Fibroblast of peridontal ligament (primary cell): Measurements from ENCODE around the gene ARFIP1.

ENCODE experiments used
- DNase-seq: peaks from one replicate; pipeline ENCODE4 v3.0.0-alpha.2; 2010; ENCODE audit errors: extremely low read depth

The ARFIP1 gene

DNA sequence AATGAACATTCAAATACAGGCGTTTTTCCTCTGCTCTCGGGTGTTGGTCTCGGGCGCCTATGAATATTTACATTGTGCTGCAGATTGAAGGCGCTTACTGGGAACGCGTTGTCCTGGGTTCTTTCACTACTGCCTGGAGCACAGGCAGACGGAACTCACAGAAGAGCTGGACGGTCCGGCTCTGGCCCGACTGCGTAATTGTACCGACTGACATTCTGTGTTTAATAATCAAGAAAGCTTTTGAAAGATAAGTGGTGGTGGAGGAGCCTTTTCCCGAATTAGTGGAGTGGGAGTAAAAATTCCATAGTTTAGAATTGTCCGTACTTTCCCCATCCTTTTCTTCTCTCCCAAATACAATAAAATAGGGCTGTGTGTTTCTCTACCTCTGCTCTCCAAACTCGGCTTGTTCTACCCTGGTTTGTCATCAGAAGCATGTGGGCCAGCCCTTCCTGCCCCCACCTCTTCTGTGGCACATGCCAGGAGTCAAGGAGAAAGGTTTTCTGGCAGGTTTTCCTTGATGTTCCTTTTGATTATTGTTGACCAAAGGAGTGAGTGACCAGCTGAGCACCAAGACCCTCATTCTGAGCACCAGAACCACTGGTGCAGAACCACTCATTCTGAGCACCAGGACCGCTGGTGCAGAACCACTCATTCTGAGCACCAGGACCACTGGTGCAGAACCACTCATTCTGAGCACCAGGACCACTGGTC lies 158.6 kb downstream of the ARFIP1 start:
- no peak for DNase-seq

DNA sequence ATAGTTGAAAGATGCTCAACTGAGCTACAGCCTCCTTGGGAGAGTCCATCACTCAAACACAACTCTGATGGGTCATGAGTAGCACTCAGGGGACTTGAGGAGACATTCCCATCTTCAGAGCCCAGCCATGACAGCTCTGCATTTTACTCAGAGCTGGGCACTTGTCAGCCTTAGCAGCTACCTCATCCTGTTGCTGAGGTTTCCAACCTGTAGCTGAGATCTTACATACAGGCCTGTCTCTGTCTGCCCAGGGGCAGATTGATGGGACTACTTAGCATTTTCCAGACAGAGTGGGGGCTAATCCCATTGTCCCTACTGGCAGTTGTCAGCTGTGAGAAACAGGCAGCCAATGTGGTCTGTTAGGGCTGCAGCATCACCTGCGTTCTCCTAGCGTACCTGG lies 159.9 kb downstream of the ARFIP1 start:
- no peak for DNase-seq

DNA sequence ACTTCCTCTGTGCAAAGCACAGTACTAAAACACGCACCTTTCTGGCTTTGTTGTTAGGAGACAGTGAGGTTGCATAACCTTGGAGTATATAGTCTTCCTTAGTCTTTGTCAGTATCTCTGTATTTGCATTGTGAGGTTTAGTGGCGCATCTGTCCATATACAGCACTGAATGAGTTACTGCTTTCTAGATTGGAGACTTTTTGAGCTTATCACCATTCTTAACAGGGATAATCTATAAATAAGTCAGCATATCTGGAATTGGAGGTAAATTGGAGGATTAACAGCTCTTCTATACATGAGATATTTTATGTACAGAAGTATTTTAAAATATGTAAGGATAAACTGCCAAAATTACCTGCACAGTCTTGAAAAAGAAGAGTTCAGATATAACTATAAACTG lies 160.7 kb downstream of the ARFIP1 start:
- DNase-seq: no peak

DNA sequence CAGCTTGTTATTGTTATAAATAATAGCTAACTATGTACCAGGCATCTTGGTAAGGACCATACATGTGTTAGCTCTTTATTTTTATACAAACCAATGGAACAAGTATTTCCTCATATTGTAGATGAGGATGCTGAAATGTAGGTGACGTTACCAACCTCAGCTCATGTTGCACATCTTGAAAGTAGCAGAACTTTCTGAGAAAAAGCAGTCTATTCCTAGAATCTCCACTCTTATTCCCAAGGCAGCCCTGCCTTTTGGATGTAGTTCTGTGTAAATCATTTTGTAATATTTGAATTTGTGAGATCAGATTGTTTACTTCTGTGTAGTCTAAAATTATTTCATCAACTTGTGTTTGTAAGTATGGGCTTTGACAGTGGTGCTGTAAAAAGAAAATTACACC lies 161.7 kb downstream of the ARFIP1 start:
- DNase-seq: no peak

DNA sequence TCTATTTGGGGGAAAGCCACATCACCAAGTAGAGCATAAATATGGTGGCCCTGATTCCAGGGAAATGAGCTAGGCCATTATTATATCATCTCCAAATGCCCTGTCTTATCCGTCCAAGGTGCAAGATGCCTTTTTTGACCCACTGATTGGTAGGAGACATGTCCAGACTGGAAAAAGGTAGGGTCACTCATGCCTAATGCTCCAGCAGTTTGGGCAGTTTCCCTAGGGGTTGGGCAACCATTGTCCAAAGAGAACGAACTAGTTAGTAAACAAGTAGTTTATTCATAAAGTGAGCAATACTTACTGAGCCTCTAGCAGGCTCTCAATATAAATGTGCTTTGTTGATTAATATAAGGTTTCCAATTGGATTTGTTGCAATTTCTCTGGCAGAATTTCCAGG lies 162.6 kb downstream of the ARFIP1 start:
- DNase-seq: no peak

DNA sequence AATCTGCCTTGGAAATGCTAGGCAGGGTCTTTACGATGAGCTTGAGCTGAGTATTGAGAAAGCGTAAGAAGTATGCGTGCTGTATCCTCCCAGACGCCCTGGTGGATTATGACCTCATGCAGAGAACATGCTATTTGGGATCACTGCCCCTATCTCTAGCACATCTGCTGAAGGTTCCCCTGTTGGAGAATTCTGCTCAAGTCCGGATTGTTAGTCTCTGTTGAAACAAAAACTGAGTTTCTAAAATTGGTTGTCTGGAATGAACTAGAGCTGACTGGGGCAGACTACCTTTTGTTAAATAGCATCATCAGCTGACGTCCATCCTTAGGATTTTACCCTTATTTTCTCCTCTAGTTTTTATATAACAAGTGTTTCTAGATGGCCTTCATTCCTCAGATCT lies 163.9 kb downstream of the ARFIP1 start:
- DNase-seq: peak; percentile 17

DNA sequence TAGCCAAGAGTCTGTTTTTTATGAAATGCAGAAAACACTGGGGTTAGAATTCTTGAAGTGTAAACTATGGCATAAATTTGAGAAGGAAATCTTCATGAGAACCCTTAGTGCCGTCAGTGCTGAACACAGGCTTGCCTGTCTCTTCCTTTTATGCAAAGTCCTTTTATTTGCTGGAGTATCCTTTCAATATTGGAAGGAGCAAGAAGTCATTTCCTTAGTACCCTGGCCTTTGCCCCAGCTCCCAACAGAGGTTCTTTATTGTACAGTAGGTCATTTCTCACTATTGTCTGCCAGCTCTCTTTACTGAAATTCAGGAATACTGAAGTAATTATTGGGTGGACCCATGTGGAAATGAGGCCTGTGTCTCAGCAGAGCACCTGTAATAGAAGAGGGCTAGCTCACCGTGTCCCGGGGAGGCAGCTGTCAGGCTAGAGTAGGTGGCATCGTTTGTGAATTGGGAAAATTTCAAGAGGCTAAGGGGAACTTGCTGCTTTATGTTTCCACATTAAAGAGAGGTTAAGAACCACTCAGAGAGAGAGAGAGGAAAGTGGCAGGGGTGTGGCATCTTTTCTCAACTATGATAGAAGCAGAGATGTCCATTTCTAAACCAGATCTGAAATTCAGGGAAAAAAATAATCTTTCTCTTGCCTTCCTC lies 165.0 kb downstream of the ARFIP1 start:
- no peak for DNase-seq

DNA sequence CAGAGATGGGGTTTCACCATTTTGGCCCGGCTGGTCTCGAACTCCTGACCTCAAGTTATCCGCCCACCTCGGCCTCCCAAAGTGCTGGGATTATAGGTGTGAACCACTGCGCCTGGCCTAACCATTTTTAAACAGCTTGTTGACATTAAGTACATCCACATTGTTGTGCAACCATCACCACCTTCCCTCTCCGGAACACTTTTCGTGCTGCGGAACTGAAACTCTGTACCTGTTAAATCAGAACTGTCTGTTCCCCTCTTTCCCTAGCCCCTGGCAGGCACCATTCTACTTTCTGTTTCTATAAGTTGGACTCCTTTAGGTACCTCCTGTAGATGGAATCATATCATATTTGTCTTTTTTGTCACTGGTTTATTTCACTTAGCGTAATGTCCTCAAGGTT lies 165.9 kb downstream of the ARFIP1 start:
- DNase-seq: no peak

DNA sequence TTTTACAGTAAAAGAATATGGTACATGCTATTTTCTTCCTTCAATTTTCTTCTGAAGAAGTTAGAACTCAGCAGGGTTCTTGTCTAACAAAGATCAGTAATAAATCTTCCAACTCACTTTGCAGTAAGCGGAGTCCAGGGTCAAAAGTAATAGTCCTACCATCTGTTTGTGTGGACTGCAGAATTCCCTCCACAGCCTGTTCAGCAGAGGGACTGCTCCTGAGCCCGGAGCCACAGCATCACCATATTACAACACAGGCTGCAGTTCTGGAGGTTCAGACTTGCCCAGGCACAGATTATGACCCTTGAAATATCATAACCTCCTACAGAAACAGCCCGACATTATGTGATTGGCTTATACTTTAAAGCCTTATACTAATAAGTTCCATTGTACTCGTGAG lies 166.7 kb downstream of the ARFIP1 start:
- DNase-seq: no peak

DNA sequence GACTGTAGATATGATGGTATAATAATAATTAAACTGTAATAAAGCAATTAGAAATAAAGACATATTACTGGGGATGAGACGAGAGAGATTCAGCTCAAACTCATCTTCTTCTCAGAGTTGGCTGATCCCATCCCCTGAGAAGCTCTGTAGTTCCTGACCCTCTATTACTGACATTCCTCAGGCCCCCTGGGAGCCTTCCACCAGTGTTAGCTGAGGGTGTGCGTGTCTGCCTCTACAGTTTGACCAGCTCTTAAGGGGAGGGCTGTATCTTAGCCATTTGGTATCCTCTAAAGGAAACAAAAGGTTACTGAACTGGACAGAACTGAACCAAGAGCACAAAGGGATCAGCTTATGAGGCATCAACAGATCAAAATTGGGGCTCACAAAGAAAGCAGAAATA lies 167.6 kb downstream of the ARFIP1 start:
- peak; percentile 27 for DNase-seq

DNA sequence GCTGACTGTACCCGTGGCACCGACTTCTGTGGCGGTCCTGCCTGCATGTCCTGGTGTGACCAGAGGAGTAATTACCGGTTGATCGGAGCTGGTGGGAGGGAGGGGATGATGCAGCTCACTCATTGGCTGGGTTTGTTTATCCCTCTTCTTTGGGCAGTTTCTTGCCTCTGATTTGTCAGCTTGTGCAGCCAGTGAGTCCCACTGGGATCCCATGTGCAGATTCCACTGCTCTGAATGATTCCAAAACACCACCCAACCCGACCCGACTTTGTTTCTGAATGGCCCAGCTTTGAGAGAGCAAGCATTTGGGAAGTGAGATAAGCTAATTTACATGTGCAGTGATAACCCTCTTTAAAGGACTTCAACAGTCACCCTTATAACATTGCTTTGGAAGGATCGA lies 170.2 kb downstream of the ARFIP1 start:
- DNase-seq: no peak

DNA sequence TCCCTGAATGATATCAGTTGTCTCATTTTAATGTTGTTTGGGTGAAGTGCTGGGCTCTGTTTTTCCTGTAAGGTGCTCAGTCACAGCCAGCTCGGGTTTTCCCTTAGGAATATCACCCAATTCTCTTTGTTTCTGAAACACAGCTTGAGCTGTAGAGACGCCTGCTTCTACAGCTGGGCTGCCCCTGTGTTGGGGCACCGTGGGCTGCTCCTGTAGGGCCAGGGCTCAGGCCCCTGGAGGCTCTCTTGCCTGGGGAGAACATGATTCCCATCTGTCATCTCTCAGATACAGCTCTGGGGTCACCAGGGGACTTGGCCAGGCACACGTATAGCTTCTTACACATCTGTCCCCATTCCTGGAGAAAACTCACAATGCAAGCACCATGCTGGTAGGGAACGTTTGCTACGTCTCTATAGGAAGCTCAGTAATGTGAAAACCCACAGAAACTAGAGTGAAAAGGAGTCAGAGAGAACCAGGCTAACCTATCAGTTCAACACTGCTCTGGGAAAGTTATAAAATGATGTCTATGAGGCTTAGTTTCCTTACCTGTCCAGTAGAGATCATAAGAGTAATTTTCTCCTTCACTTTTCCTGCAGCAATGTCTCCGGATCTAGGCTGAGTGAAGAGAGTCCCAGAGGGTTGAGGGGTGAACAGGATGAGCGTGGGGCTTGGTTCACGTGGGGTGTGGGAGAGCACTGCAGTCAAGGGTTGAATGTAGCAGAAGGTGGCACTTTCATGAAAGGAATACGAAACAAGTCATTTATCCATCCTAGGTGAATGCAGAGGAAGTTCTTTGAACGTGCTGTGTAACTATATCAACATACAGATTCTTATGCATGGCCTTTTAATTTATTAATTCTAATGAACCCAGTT lies 170.9 kb downstream of the ARFIP1 start:
- DNase-seq: no peak

DNA sequence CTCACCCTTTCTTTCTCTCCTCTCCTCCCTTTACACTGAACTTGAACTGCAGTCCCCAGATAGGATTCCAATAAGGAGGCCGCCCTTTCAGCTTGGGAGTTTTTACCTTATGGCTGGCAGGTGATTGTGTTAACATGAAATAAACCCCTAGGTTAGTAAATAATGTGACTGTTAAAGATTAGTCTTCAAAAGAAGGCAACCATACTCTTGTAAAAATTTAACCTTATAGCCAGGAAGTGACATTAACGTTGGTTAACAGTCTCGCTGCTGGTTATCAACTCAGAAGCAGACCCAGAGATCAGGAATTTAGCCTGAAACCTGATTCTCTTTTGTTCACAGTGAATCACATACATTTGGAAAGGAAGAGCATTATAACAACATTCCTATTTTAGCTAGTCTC lies 171.6 kb downstream of the ARFIP1 start:
- DNase-seq: no peak

DNA sequence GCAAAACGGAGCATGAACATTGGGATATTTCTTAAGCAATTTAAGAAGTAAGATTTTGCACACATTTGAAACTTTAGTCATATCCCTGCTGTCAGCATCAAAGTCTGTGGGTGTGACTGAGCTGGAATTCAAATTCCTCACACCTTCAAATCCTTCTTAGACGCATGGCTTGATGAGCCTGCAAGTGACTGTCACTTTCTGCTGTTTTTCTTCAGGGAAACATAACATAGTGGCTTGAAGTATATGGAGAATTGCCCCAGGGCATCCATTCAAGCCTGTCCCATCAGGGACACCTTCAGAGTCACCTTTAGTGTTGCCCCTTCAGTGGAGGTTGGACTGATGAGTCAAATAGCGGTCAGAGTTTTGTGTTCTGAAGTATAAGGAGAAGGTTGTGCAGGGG lies 173.8 kb downstream of the ARFIP1 start:
- no peak for DNase-seq

DNA sequence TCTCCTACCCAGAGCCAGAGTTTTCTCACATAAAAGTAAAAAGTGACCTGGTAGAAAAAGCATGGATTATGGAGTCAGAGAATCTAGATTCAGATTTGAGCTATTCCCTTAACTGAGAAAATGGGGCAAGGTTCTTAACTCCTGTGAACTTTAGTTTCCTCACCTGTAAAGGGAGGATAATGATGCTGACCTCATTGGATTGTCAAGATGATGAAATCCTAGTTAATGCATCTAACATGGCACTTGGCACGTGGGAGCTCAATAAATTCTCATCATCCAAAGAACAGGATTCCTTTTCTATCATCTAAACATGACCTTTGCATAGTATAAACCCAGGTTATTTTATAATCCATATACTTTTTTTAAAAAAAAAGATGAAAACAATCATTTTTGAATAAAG lies 175.0 kb downstream of the ARFIP1 start:
- no peak for DNase-seq

DNA sequence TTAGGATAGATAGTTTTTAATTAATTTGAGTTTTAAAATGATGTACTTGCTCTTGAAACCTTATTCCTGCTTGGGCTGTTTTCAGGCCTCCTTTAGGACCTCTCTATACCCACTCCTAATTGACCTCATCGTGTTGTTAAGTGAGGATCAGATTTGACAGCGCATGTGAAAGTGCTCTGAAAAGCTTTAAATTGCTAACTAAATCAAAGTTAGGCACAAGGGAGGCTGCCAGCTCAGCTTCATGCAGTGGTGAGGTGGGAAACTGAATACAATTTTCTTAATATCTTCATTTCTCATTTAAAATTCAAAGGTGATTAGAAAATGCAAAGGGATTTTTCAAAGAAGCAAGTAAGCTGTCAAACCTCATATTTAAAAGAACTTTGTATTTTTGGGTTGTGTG lies 176.4 kb downstream of the ARFIP1 start:
- no peak for DNase-seq

DNA sequence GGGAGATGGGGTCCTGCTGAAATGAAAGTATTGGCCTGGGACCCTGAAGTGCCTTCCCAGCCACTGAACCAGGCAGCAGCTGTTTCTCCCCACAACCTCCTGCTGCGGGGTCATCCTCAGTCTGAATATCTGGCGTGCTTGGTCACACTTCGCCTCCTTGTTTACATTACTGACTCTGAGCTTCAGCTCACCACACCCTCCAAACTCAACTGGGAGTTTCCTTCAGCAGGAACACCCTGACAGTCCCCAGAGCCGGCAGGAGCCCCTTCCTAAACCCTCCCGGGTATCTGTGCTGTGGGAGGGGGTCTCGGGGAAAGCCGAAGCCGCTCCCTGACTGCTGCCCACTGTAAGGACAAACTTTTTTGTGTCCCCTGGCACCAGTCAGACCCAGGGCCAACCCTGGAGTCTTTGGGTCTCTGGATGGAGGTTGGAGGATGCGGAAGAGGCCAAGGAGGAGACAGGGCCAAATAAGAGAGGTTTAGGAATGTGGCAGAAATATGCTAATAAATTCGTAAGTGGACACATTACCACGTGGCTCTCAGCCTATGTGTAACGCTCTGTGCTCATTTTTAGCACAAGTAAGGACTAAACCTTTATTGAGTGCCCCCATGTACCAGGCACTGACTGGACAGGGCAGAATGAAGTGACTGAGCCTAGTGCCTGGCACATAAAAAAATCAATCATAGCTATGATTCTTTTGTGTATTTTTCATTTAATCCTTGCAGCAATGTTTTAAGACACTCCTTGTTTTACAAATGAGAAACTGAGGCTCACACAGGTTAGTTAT lies 177.1 kb downstream of the ARFIP1 start:
- peak; percentile 59 for DNase-seq

DNA sequence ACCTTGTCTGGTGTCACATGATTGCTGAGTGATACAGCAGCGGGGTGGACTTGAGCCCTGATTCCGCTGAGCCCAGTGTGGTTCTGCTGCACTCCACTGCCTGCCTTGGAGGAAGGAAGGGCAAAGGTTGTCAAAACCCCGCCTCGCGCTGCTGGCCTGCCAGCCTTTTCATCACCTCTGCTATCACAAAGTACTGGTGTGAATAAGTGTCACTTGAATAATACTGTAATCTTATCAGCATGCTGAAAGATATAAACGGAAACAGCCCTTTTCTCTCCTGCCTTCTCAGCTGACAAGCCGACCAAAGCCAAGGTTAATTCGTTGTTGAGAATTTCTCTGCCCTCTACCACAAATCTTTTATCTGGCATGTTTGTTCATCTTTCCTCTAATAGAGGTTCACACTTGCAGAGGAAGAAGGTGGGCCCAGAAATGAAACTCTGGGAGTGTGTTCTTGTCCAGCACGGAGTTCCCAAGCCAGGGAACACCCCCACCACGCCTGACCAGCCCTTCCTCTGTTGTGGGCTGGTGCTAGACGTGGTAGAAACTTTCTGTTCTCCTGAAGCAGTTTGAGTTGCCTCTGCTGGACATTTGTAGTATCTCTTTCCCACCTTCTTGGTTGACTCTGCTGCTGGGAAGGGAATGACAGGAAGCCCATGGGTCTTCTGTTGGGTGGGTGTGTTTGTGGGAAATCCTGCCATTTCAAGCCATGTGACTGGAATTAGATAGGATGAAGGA lies 177.8 kb downstream of the ARFIP1 start:
- DNase-seq: no peak

DNA sequence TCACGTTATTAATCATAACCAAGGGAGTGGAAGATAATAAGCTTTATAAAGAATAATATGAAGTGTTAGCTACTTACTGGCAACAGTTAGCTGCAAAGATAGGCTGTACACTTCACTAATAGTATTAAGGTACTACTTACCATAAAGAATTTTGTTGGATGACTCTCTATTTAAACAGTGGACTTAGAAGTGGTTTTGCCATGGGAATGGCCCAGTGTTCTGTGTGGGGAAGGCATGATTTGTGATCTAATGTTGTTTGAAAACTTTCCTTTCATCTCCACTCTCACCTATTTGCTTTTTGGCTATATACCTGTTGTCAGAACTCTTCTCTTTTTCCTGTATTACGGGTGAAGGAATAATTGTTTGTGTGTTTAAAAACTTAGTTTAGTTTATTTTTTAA lies 179.3 kb downstream of the ARFIP1 start:
- no peak for DNase-seq

DNA sequence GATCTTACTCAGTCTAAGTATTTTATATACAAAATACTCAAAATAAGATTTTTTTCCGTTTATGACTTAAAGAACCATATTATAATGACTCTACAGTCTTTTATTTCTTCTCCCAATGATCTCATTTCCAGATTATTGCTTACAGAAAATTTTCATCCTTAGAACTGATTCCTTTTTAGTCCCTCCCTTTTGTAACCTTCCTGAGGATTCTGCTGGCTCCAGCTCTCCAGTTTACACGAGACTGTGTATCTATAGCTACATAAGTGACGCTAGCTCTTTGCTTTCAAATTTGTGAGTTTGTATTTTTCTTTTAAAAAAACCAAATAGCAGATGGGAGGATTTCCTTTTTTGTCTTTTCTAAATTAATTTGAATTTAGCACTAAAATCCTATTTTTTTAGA lies 180.3 kb downstream of the ARFIP1 start:
- DNase-seq: no peak

DNA sequence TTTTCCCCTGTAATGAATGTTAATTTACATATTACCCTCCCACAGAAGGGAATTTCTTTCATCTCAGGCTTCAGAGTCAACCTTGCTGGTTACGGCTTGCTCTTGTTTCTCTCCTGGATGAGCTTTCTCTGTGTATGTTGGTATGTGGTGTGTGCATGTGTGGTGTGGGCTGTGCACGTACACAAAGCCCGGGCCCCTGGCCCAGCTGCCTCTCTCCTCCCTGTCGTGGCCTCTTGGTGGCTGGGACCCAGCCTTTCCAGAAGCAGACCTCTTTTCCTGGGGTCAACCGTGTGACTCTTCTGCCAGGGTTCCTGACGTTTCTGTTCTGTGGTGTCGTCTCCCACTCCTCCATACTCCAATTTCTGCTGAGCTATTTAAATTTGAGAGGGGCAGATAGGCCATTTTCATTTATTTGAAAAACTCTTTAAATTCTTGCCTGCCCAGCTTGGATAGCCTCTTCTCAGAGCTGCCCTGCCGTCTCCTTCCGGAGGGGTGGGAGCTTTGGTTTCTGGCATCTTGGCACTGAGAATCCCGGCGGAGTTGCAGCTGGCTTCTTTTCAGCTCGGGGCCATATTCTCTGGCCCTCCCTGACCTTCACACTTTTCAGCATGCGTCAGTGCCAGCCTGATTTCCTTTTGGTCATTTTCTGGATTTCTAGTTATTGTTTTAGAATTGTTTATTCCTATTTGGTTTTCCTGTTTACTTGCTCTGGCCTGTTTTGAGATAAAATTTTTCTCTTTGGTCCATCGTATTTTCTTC lies 181.4 kb downstream of the ARFIP1 start:
- peak; percentile 57 for DNase-seq
